Smooth muscle cell (in vitro differentiated cells): Measurements from ENCODE around the gene ADARB2. TPM values are rescaled to one million over a fixed set of nuclear protein-coding genes. Genes with fewer than 3 reads are reported as not detected.

Source experiments
- DNase-seq: peaks from one replicate; lab custom pipeline; 2025; ENCODE audit not compliant: unreplicated experiment; lab: John Stamatoyannopoulos, UW
- H2AFZ ChIP-seq: fragments of 200-600 bp; sonication (generic); 2 replicates; pipeline ENCODE4 v1.6.0; 2016; ENCODE audit warnings: antibody characterized with exemption, low read depth, mild to moderate bottlenecking
- H3F3A ChIP-seq: fragments of 200-600 bp; sonication (generic); 2 replicates; pipeline ENCODE4 v1.6.0; 2017; ENCODE audit warnings: antibody characterized with exemption, low read depth
- H3K27ac ChIP-seq: fragments of 200-600 bp; sonication (generic); 2 replicates; pipeline ENCODE4 v1.5.1; 2016; ENCODE audit warnings: low read depth, mild to moderate bottlenecking
- H3K27me3 ChIP-seq: fragments of 200-600 bp; sonication (generic); 2 replicates; pipeline ENCODE4 v1.6.1; 2016; ENCODE audit warnings: low read depth, mild to moderate bottlenecking
- H3K36me3 ChIP-seq: fragments of 200-600 bp; sonication (generic); 2 replicates; pipeline ENCODE4 v1.5.1; 2016; ENCODE audit warnings: low read depth
- H3K4me1 ChIP-seq: fragments of 200-600 bp; sonication (generic); 2 replicates; pipeline ENCODE4 v1.5.1; 2016; ENCODE audit warnings: low read depth
- H3K4me2 ChIP-seq: fragments of 200-600 bp; sonication (generic); 2 replicates; pipeline ENCODE4 v1.6.0; 2016; ENCODE audit warnings: mild to moderate bottlenecking
- H3K4me3 ChIP-seq: fragments of 200-600 bp; sonication (generic); 2 replicates; pipeline ENCODE4 v1.5.1; 2016; ENCODE audit warnings: mild to moderate bottlenecking
- H3K79me2 ChIP-seq: fragments of 200-600 bp; sonication (generic); 2 replicates; pipeline ENCODE4 v1.6.0; 2016; ENCODE audit warnings: low read depth, mild to moderate bottlenecking
- H3K9ac ChIP-seq: fragments of 200-600 bp; sonication (generic); 2 replicates; pipeline ENCODE4 v1.6.0; 2016; ENCODE audit warnings: low read depth
- H3K9me3 ChIP-seq: fragments of 200-600 bp; sonication (generic); replicated peaks from 2 replicates; pipeline ENCODE4 v1.5.1; 2016; ENCODE audit warnings: low read depth
- H4K20me1 ChIP-seq: fragments of 200-600 bp; sonication (generic); 2 replicates; pipeline ENCODE4 v1.6.0; 2016; ENCODE audit warnings: low read depth
- CTCF ChIP-seq: fragments of 200-600 bp; sonication (generic); IDR thresholded peaks from 2 replicates; pipeline ENCODE4 v1.5.1; 2017; ENCODE audit warnings: borderline replicate concordance, mild to moderate bottlenecking, antibody characterized with exemption; ENCODE audit not compliant: insufficient read depth, poor library complexity, severe bottlenecking
- WGBS: methylation state at CpG from one replicate; pipeline ENCODE4 v1.1.7; 2016; ENCODE audit warnings: low lambda C conversion rate; 5-methylcytosine and 5-hydroxymethylcytosine counted together
- polyA plus RNA-seq: library from polyadenylated mRNA; unstranded; fragments of >200 nt; fragmentation: Nextera tagmentation; extraction: Ambion mirVana; gene quantifications from 2 replicates; pipeline ENCODE4 v1.2.1, GENCODE V29; 2016
- total RNA-seq: library from RNA; depleted of rRNA; stranded (reverse); fragments of >200 nt; gene quantifications from 2 replicates; pipeline ENCODE4 v1.2.3, GENCODE V29; 2014

The ADARB2 gene
- total and polyA plus RNA-seq, 2 experiments from 2014 or later = 0.13 to 0.39 TPM

GRCh38 chr10:1396297-1396635, 341.1 kb downstream of the ADARB2 start:
- no peak for TF ChIP-seq CTCF
- DNase-seq = no peak
- H3K79me2 ChIP-seq = no peaks in the 10 kb centered on the region
- no peak overlapping the region for H2AFZ ChIP-seq
- 88% methylated on average over 20 of the region's 20 CpGs for WGBS
- no peaks in the 10 kb centered on the region for H4K20me1 ChIP-seq
- H3K4me2 ChIP-seq = no peak overlapping the region
- no peak overlapping the region for H3K4me3 ChIP-seq
- H3F3A ChIP-seq = no peaks in the 10 kb centered on the region
- H3K36me3 ChIP-seq = no peaks in the 10 kb centered on the region
- H3K27me3 ChIP-seq = no peaks in the 10 kb centered on the region
- H3K27ac ChIP-seq = no peak overlapping the region
- H3K9me3 ChIP-seq = no peaks in the 10 kb centered on the region
- H3K9ac ChIP-seq = no peak overlapping the region
- peaks cover 6% of the 10 kb centered on the region for H3K4me1 ChIP-seq

- WGBS = 93% methylated on average over 33 of the region's 33 CpGs
- Histone ChIP-seq H3K27ac (no peak overlapping the region), H3K36me3 (no peaks in the 10 kb centered on the region), H2AFZ (no peak overlapping the region), H3K79me2 (no peaks in the 10 kb centered on the region), H3K4me1 (peaks cover 2% of the 10 kb centered on the region), H4K20me1 (no peaks in the 10 kb centered on the region), H3K4me2 (no peak overlapping the region), H3K27me3 (no peaks in the 10 kb centered on the region), H3K9me3 (no peaks in the 10 kb centered on the region), H3F3A (no peaks in the 10 kb centered on the region), H3K4me3 (no peak overlapping the region), H3K9ac (no peak overlapping the region)
- TF ChIP-seq CTCF = no peak
- no peak for DNase-seq
These were observed 341.6 kb downstream of the ADARB2 start for GRCh38 chr10:1395481-1396296.

- Histone ChIP-seq H3K4me3 (no peak overlapping the region), H3K9me3 (no peaks in the 10 kb centered on the region), H2AFZ (no peak overlapping the region), H4K20me1 (no peaks in the 10 kb centered on the region), H3K36me3 (no peaks in the 10 kb centered on the region), H3K79me2 (no peaks in the 10 kb centered on the region), H3K4me2 (no peak overlapping the region), H3K27ac (no peak overlapping the region), H3K27me3 (no peaks in the 10 kb centered on the region), H3F3A (no peaks in the 10 kb centered on the region), H3K4me1 (no peaks in the 10 kb centered on the region), H3K9ac (no peak overlapping the region)
- TF ChIP-seq CTCF = no peak
- DNase-seq = no peak
- WGBS = 95% methylated on average over 11 of the region's 11 CpGs
These were observed 342.3 kb downstream of the ADARB2 start for GRCh38 chr10:1395025-1395480.
